Parietal lobe (tissue), 1 donor: ENCODE results near the gene KRT83. TPM values are rescaled to one million over a fixed set of nuclear protein-coding genes. Genes with fewer than 3 reads are reported as not detected.

Source experiments
- total RNA-seq: library from RNA; depleted of rRNA; stranded (reverse); fragments of >200 nt; gene quantifications from one replicate; pipeline ENCODE4 v1.2.3, GENCODE V29; 2014

KRT83 gene
- not detected for total RNA-seq

GRCh38 chr12:52320784-52321400 is at the start of gene KRT83:
KRT83 (minus strand) TSS chr12:52321398; CDS start chr12:52321335, 63 bp downstream.

GRCh38 chr12:52366738-52367485 is 45.7 kb upstream of the KRT83 start, which contains the start of gene KRT85:
KRT85 (minus strand) TSS chr12:52367481; CDS start chr12:52367405, 76 bp downstream.

GRCh38 chr12:52291267-52291935 is 29.8 kb downstream of the KRT83 start, which contains the start of gene KRT81:
KRT81 (minus strand) TSS chr12:52291534; CDS start chr12:52291465, 69 bp downstream.

GRCh38 chr12:52274521-52275120 is 46.6 kb downstream of the KRT83 start, which contains the start of gene KRT86:
KRT86 (plus strand) TSS chr12:52274645; CDS start chr12:52301917, 27,272 bp downstream.

Other genes starting within 250 kb of the KRT83 start
- gene SMIM41, start 241.7 kb downstream of the KRT83 start, total RNA-seq, result not detected
- gene KRT80, start 129.4 kb downstream of the KRT83 start, total RNA-seq, result not detected
- gene KRT7, start 88.2 kb downstream of the KRT83 start, total RNA-seq, result not detected
- not detected for gene KRT86, start 46.8 kb downstream of the KRT83 start, total RNA-seq
- not detected for gene KRT81, start 29.9 kb downstream of the KRT83 start, total RNA-seq
- gene KRT85, start 46.1 kb upstream of the KRT83 start, total RNA-seq, result not detected
- not detected for gene KRT84, start 64.3 kb upstream of the KRT83 start, total RNA-seq
- gene KRT82, start 84.9 kb upstream of the KRT83 start, total RNA-seq, result not detected
- gene KRT75, start 113.0 kb upstream of the KRT83 start, total RNA-seq, result not detected
- not detected for gene KRT6B, start 130.7 kb upstream of the KRT83 start, total RNA-seq
- not detected for gene KRT6C, start 152.4 kb upstream of the KRT83 start, total RNA-seq
- not detected for gene KRT6A, start 171.9 kb upstream of the KRT83 start, total RNA-seq
- not detected for gene KRT5, start 199.0 kb upstream of the KRT83 start, total RNA-seq
- gene KRT71, start 231.7 kb upstream of the KRT83 start, total RNA-seq, result not detected